ENCODE measurements around the gene TESK1.
A peak's percentile ranks its signal among the peaks of the same experiment; 100 is the strongest.
"Not testable (repeated sequence)": the region's sequence is repeated elsewhere in the genome, so short reads cannot be mapped to it uniquely, and the experiment has no call there.

TESK1 gene

DNA sequence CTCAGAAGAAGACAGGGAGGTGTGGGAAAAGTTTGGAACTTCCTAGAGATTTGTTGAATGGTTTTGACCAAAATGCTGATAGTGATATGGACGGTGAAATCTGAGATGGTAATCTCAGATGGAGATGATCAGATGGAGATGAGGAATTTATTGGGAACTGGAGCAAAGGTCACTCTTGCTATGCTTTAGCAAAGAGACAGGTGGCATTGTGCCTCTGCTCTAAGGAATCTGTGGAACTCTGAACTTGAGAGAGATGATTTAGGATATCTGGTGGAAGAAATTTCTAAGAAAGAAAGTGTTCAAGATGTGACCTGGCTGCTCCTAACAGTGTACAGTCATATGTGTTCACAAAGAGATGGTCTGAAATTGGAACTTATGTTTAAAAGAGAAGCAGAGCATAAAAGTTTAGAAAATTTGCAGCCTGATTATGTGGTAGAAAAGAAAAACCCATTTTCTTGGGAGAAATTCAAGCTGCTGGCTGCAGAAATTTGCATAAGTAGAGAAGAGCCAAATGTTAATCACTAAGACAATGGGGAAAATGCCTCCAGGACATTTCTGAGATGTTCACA, 25.3 kb upstream of the TESK1 start:
- DNase-seq (ENCODE audit: low spot score) = not testable (repeated sequence)

GRCh38 chr9:35583521-35583920, 21.5 kb upstream of the TESK1 start:
- DNase-seq (ENCODE audit: low spot score) = not testable (repeated sequence)

DNA sequence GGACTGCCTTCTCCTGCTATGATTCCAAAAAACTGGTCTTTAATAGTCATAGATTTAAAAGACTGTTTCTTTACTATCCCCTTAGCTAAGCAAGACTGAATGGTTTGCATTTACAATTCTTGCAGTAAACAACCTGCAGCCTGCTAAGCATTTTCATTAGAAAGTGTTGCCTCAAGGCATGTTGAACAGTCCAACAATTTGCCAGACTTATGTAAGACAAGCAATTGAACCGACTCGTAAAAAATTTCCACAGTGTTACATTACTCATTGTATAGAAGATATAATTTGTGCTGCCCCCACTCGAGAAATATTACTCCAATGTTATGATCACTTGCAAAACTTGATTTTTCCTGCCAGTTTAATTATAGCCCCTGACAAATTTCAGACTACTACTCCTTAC, 20.4 kb upstream of the TESK1 start:
- DNase-seq (ENCODE audit: low spot score) = not testable (repeated sequence)

DNA sequence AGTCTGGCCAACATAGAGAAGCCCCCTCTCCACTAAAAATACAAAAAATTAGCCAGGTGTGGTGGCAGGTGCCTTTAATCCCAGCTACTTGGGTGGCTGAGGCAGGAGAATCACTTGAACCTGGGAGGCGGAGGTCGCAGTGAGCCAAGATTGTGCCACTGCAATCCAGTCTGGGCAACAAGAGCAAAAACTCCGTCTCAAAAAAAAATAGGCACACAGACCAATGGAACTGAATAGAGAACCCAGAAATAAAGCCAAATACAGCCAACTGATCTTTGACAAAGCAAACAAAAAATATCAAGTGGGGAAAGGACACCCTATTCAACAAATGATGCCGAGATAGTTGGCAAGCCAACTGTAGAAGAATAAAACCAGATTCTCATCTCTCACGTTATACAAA, 16.6 kb upstream of the TESK1 start:
- DNase-seq (ENCODE audit: low spot score) = not testable (repeated sequence)

DNA sequence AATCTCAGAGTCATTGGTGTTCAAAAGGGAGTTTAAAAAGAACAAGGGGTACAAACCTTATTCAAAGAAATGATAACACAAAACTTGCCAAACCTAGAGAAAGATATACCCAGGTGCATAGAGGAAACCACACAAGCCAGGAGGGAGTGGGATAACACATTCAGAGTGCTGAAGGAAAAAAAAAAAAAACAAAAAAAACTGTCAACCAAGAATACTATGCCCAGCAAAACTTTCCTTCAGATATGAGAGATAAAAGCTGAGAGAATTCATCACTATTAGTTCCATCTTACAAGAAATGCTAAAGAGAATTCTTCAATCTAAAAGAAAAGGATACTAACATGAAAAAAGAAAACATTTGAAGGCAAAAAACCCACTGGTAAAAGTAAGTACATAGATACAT, 11.5 kb upstream of the TESK1 start:
- DNase-seq (ENCODE audit: low spot score) = no peak

GRCh38 chr9:35594471-35594870, 10.6 kb upstream of the TESK1 start:
- no peak for DNase-seq (ENCODE audit: low spot score)

- not testable (repeated sequence) for DNase-seq (ENCODE audit: low spot score)
These were observed 8.2 kb upstream of the TESK1 start for GRCh38 chr9:35596907-35597306.

DNA sequence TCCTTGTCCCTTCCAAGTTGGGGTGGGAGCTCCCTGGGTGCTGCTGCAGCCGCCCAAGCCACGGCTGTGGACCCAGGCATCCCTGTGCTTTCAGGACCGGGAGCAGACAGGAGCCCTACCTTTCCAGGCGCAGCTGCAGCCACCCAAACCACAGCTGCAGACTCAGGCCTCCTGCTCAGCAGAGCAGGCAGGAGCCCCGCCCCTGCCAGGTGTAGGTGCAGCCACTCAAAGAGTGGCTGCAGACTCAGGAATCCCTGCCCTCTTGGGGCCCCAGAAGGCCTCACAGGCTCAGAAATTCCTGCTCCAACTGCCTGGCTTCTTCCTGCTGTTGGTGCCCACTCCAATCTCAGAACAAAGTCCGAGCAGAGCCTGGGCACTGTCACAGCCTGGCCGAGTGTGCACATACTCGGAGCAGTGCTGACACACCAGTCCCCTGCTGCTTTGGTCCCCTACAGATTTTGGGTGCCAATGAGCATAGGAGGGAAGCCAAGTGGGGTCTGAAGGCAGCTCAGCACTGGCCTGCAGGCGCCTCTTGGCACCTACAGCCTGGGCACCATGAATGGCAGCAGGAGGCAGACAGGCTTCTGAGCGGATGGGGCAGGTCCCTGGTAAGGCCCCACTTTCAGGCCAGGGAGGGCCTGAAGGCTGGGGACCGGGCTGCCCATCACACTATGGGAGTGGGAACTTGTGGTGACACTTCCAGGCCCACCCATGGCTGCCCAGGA, 6.0 kb upstream of the TESK1 start:
- DNase-seq (ENCODE audit: low spot score) = no peak

DNA sequence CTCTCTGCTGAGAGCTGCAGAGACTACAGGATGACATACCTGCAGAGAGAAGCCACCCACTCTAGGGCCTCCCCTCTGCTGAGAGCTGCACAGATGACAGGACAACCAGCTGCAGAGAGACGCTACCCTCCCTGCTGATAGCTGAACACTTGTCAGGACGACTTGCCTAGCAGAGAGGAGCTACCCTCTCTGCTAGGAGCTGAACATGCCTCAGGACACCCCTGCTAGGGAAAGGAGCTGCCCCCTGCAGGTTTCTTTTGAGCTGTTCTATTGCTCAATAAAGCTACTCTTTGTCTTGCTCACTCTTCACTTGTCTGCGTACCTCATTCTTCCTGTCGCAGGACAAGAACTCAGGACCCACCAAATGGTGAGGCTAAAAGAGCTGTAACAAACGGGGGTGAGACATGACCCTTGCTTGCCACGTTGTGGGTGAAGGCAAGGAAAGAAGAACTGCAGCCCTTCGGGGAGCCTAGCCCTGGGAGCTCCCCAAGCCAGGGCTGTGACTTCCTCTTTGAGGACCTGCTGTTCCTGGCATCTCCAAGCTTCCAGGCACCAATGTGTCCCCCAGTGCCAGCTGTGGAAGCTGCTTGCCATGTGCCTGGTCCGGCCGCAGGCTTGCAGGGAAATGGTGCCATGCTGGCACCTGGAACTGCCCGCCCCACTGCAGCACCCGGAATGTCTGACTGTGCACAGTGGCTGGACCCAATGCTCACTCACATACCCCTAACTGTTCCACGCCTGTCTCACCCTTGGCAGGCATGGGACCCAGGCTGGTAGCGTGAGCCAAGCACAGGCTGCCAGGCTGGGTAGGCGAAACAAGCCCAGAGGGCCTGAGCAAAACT, 5.1 kb upstream of the TESK1 start:
- DNase-seq (ENCODE audit: low spot score) = no peak

- DNase-seq (ENCODE audit: low spot score) = peak; percentile 74
These were observed 1.5 kb upstream of the TESK1 start for GRCh38 chr9:35603506-35603985.

DNA sequence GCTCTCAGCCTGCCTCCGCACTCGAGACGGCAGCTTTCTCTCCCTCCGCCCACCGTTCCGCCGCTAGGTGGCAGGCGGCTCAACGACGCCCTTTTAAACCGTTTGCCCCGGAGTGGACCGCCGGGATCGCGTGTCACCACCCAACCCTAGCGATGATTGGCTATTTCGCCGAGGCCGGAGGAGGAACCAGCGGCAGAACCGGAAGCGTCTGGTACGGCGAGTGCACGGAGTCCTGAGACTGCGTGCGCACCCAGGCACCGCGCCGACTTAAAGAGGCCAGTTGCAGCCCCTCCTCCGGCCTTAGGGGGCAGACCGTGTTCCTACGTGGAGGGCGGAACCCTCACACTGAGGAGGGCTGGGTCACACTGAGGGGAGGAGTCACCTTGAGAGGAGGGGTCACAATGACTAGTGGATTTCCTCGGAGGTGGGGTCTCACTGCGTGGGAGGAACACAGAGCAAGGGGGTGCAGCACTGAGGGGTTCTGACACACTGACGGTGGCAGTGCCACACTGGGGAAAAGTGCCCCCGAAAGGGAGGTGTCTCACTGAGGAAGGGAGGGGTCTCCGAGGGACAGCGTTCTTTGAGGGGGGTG, 980 bp upstream of the TESK1 start:
- peak; percentile 99 for DNase-seq (ENCODE audit: low spot score)

DNA sequence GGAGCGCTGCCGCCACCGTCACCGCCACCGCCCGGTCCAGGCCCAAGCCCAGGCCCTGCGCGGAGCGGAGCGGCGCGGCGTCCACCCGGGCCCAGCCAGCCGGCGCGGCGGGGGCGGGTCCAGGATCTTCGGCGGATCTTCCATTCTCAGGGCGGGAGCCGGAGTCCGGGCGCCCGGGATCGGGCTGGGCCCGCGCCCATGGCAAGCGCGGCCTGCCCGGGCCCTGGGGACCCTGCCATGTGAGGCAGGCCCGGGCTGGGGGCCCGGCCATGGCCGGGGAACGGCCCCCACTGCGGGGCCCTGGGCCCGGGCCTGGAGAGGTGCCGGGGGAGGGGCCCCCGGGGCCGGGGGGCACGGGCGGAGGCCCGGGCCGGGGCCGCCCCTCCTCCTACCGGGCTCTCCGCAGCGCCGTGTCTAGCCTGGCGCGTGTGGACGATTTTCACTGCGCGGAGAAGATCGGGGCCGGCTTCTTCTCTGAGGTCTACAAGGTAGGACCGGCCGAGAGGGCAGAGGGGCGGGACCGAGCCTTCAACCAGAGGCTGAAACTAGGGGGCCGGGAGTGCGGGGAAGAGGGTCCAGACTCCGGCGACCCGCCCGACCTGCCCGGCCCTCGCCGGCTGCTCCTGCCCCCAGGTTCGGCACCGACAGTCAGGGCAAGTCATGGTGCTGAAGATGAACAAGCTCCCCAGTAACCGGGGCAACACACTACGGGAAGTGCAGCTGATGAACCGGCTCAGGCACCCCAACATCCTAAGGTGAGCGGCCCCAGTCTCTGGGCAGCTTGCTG, 482 bp downstream of the TESK1 start:
- DNase-seq (ENCODE audit: low spot score) = peak; percentile 47

- DNase-seq (ENCODE audit: low spot score) = no peak
These were observed 1.1 kb downstream of the TESK1 start for GRCh38 chr9:35606138-35606504.

GRCh38 chr9:35606726-35607125, 1.7 kb downstream of the TESK1 start:
- no peak for DNase-seq (ENCODE audit: low spot score)

DNA sequence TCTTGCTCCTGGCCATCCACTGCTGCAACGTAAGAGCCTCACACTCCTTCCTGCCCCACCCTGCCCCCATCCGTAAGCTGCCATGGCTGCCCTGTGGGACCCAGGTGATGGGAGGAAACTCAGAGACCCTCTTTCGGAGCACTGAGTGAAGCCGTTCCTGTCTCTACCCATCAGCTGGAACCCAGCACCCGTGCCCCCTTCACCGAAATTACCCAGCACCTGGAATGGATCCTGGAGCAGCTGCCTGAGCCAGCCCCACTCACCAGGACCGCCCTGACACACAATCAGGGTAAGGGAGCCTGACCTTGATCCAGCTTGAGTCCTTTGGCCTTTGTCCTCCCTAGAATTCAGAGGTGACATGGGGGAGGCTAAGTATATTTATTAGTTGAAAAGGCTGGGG, 3.2 kb downstream of the TESK1 start:
- no peak for DNase-seq (ENCODE audit: low spot score)

DNA sequence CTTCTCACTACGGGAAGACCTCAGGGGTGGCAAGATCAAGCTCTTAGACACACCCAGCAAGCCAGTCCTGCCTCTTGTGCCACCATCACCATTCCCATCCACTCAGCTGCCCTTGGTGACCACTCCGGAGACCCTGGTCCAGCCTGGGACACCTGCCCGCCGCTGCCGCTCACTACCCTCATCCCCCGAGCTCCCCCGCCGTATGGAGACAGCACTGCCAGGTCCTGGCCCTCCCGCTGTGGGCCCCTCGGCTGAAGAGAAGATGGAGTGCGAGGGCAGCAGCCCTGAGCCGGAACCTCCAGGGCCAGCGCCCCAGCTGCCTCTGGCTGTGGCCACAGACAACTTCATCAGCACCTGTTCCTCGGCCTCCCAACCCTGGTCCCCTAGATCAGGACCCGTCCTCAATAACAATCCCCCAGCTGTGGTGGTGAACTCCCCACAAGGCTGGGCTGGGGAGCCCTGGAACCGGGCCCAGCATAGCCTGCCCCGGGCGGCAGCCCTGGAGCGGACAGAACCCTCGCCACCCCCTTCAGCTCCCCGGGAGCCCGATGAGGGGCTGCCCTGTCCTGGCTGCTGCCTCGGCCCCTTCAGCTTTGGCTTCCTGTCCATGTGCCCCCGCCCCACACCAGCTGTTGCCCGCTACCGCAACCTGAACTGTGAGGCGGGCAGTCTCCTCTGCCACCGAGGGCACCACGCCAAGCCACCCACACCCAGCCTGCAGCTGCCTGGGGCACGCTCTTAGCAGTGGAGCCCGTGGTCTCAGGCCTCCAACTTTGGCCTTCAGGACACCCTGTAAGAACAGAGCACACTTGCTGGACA, 4.1 kb downstream of the TESK1 start:
- DNase-seq (ENCODE audit: low spot score) = no peak

DNA sequence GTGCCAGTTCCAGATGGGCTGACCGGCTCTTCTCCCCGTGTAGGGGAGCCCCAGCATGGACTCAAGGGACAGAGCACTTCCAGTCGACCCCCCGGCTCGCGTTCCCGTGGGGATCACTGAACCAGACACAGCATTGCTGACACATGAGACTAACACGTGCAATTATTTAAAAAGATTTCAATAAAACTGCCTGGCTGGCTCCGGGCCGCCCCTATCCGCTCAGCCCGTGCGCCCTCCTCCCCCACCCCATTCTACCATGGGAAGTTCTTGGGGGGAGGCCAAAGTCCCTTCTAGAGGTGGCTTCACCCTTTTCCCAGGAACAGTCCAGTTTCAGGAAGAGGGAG, 4.7 kb downstream of the TESK1 start:
- no peak for DNase-seq (ENCODE audit: low spot score)

DNA sequence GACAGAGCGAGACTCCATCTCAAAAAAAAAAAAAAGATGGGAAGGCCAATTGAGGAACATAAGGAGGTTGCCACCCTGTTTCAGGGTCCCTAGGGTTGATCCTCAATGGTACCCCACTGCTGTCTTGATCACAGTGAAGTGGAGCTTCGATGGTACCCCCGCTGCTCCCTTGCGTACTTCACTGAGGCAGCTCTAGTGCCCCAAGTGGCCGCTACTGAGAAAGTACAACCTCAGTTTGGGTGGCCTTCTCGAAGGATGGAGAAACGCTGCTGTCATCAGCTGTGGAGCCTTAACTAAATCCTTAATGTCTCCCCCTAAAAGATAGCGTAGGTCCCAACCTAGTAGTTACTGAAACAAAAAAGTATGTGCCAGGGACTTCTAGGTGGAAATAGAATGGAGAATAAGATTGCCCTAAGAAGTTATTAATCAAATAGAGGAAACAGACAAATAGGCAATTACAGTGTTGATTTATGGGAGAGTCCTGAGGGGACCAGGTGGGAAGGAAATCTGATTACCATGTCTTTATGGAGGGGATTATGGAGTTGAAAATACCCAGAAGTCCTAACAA, 6.3 kb downstream of the TESK1 start:
- DNase-seq (ENCODE audit: low spot score) = peak; percentile 68

DNA sequence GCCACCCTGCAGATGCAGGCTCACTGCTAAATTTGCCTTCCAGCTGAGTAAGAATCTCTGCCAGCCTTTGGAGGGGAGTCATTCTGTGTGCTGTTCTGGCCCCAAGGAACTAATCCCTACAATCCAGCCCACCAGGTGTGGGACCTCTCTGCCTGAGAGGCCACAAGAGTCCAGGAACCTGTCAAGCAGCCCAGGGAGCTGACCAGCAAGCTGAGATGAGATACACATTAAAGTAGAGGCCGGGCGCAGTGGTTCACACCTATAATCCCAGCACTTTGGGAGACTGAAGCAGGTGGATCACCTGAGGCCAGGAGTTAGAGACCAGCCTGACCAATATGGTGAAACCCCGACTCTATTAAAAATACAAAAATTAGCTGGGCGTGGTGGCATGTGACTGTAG, 7.0 kb downstream of the TESK1 start:
- not testable (repeated sequence) for DNase-seq (ENCODE audit: low spot score)

- DNase-seq (ENCODE audit: low spot score) = no peak
These were observed 7.8 kb downstream of the TESK1 start for GRCh38 chr9:35612843-35613242.

Data from AG08396 (cell line).